ENCODE measurements around the gene MED13L. TPM values are rescaled to one million over a fixed set of nuclear protein-coding genes. Genes with fewer than 3 reads are reported as not detected.
A peak's percentile ranks its signal among the peaks of the same experiment; 100 is the strongest.

MED13L gene
- total RNA-seq, 1 donor from 2014 or later: 39.8 TPM

- FAIRE-seq: no peak
- no peaks in the 10 kb centered on the region for H3K36me3 ChIP-seq (ENCODE audit: control insufficient read depth, insufficient read depth, low read length)
- TF ChIP-seq CTCF (IDR thresholded peaks at IDR 0.05; ENCODE audit: insufficient read depth, low read length, severe bottlenecking): no peak
- no peak for DNase-seq (ENCODE audit: low read depth)
- no peaks in the 10 kb centered on the region for H3K27me3 ChIP-seq (ENCODE audit: control insufficient read depth, insufficient read depth, low read length)
- no peak overlapping the region for H3K4me3 ChIP-seq (ENCODE audit: low read depth, low read length)
Observed at GRCh38 chr12:116157845-116158267, 119.6 kb downstream of the MED13L start.

- DNase-seq (ENCODE audit: low read depth): no peak
- FAIRE-seq: no peak
- H3K4me3 ChIP-seq (ENCODE audit: low read depth, low read length): no peak overlapping the region
- no peaks in the 10 kb centered on the region for H3K27me3 ChIP-seq (ENCODE audit: control insufficient read depth, insufficient read depth, low read length)
- no peak for TF ChIP-seq CTCF (IDR thresholded peaks at IDR 0.05; ENCODE audit: insufficient read depth, low read length, severe bottlenecking)
- no peaks in the 10 kb centered on the region for H3K36me3 ChIP-seq (ENCODE audit: control insufficient read depth, insufficient read depth, low read length)
Observed at GRCh38 chr12:116156614-116157013, 120.9 kb downstream of the MED13L start.

GRCh38 chr12:116155383-116155782 lies 122.1 kb downstream of the MED13L start:
- FAIRE-seq: no peak
- Histone ChIP-seq H3K36me3 (ENCODE audit: control insufficient read depth, insufficient read depth, low read length) (no peaks in the 10 kb centered on the region), H3K27me3 (ENCODE audit: control insufficient read depth, insufficient read depth, low read length) (no peaks in the 10 kb centered on the region), H3K4me3 (ENCODE audit: low read depth, low read length) (no peak overlapping the region)
- no peak for DNase-seq (ENCODE audit: low read depth)
- TF ChIP-seq CTCF (IDR thresholded peaks at IDR 0.05; ENCODE audit: insufficient read depth, low read length, severe bottlenecking): no peak

- no peak for FAIRE-seq
- H3K36me3 ChIP-seq (ENCODE audit: control insufficient read depth, insufficient read depth, low read length): no peaks in the 10 kb centered on the region
- H3K4me3 ChIP-seq (ENCODE audit: low read depth, low read length): no peak overlapping the region
- H3K27me3 ChIP-seq (ENCODE audit: control insufficient read depth, insufficient read depth, low read length): no peaks in the 10 kb centered on the region
- DNase-seq (ENCODE audit: low read depth): no peak
- TF ChIP-seq CTCF (IDR thresholded peaks at IDR 0.05; ENCODE audit: insufficient read depth, low read length, severe bottlenecking): no peak
Observed at GRCh38 chr12:116153983-116154382, 123.5 kb downstream of the MED13L start.

GRCh38 chr12:116153113-116153512 lies 124.4 kb downstream of the MED13L start:
- no peaks in the 10 kb centered on the region for H3K36me3 ChIP-seq (ENCODE audit: control insufficient read depth, insufficient read depth, low read length)
- FAIRE-seq (no peak), DNase-seq (ENCODE audit: low read depth) (peak; percentile 25)
- no peaks in the 10 kb centered on the region for H3K27me3 ChIP-seq (ENCODE audit: control insufficient read depth, insufficient read depth, low read length)
- H3K4me3 ChIP-seq (ENCODE audit: low read depth, low read length): no peak overlapping the region
- TF ChIP-seq CTCF (IDR thresholded peaks at IDR 0.05; ENCODE audit: insufficient read depth, low read length, severe bottlenecking): no peak

GRCh38 chr12:116152268-116152667 lies 125.2 kb downstream of the MED13L start:
- FAIRE-seq: no peak
- no peak for TF ChIP-seq CTCF (IDR thresholded peaks at IDR 0.05; ENCODE audit: insufficient read depth, low read length, severe bottlenecking)
- Histone ChIP-seq H3K36me3 (ENCODE audit: control insufficient read depth, insufficient read depth, low read length) (no peaks in the 10 kb centered on the region), H3K4me3 (ENCODE audit: low read depth, low read length) (no peak overlapping the region), H3K27me3 (ENCODE audit: control insufficient read depth, insufficient read depth, low read length) (no peaks in the 10 kb centered on the region)
- peak; percentile 73 for DNase-seq (ENCODE audit: low read depth)

Data from bronchial epithelial cell (primary cell).